Esophagus muscularis mucosa (tissue), 4 donors: ENCODE results near the gene EPHB2. TPM values are rescaled to one million over a fixed set of nuclear protein-coding genes. Genes with fewer than 3 reads are reported as not detected.

Source experiments
- DNase-seq: peaks from one replicate; pipeline ENCODE4 v3.0.0-alpha.2; 2017; ENCODE audit errors: extremely low spot score
- H3K27ac ChIP-seq, 4 donors: fragments of 200-600 bp; sonication (generic); replicated peaks in 1 of 4; 1 replicate in 3 of 4; 2 replicates in 1 of 4; pipeline ENCODE4 v1.5.1; 2016 to 2019; ENCODE audit warnings: mild to moderate bottlenecking in 1 of 4
- H3K27me3 ChIP-seq, 4 donors: fragments of 200-600 bp; sonication (generic); one replicate each; pipeline versions ENCODE4 v1.5.1 to v1.6.0; 2016 to 2019
- H3K36me3 ChIP-seq, 4 donors: fragments of 200-600 bp; sonication (generic); one replicate each; pipeline ENCODE4 v1.5.1; 2016 to 2019
- H3K4me1 ChIP-seq, 4 donors: fragments of 200-600 bp; sonication (generic); one replicate each; pipeline ENCODE4 v1.5.1; 2016 to 2019
- H3K4me3 ChIP-seq, 4 donors: fragments of 200-600 bp; sonication (generic); 1 replicate in 2 of 4; 2 replicates in 2 of 4; pipeline ENCODE4 v1.5.1; 2016 to 2019; ENCODE audit warnings: mild to moderate bottlenecking in 4 of 4, moderate library complexity in 1 of 4
- H3K9me3 ChIP-seq, 4 donors: fragments of 200-600 bp; sonication (generic); 1 replicate in 3 of 4; 2 replicates in 1 of 4; pipeline ENCODE4 v1.5.1; 2016 to 2019
- EP300 ChIP-seq: sonication (generic); formaldehyde crosslinking; IDR thresholded peaks from one replicate; pipeline ENCODE4 v1.6.1; 2017; ENCODE audit warnings: antibody characterized with exemption
- POLR2A ChIP-seq: fragments of 450-650 bp; IDR thresholded peaks from one replicate; pipeline ENCODE4 v1.6.1; 2017; ENCODE audit warnings: antibody characterized with exemption, moderate library complexity, mild to moderate bottlenecking, low read depth
- POLR2AphosphoS5 ChIP-seq, 2 donors: sonication (generic); formaldehyde crosslinking; IDR thresholded peaks; one replicate each; pipeline ENCODE4 v1.6.1; 2017; ENCODE audit warnings: antibody characterized with exemption in 2 of 2
- WGBS: methylation state at CpG from one replicate; pipeline ENCODE4 v1.1.5; 2018; 5-methylcytosine and 5-hydroxymethylcytosine counted together
- intact Hi-C: fragments of 100-400 bp; cut with DNase I; formaldehyde crosslinking; loops from one replicate; pipeline ENCODE4 v1.15.1; 2023
- total RNA-seq, 4 donors: library from RNA; depleted of rRNA; stranded (reverse); fragments of >200 nt; gene quantifications; one replicate each; pipeline versions ENCODE4 v1.1.0 to v1.2.1, GENCODE V29; 2016
- TF ChIP-seq, protein P1 (sequence below), 3 experiments: fragments of 200-600 bp in 2 of 3; fragments of 450-650 bp in 1 of 3; sonication (generic) in 2 of 3; IDR thresholded peaks; one replicate each; pipeline ENCODE4 v1.5.1; 2017 to 2019; ENCODE audit warnings: antibody characterized with exemption in 3 of 3, mild to moderate bottlenecking in 2 of 3, moderate library complexity in 1 of 3

Gene EPHB2
- total RNA-seq, 4 donors from 2014 or later, result 1.5 to 3.3 (median 1.9) TPM

DNA sequence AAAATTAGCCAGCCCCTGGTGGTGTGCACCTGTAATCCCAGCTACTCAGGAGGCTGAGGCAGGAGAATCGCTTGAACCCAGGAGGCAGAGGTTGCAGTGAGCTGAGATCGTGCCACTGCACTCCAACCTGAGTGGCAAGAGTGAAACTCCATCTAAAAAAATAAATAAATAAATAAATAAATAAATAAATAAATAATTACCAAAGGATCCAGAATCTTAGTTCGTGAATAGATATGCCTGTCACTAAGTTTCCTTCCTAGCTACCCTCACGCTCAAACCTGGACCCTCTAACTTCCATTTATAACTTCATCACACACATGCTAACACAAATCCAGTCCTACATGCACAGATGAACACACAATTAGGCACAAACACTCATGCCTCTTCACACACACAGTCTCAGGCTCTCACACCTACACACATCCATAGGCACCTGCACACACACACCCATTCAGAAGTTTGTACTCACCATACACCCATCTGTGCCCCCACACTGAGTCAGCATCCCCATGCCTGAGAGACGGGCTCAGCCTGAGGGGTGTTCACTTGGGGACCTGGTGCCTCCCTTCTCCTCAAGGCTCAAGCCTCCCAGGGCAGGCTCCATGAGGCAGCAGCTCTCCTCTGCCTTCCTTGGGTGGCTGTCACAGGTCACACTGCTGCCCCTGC lies 200.5 kb downstream of the EPHB2 start:
- H3K4me3 ChIP-seq, result no peak overlapping the region
- WGBS, result 92% methylated on average over 4 of the region's 5 CpGs
- no peak for TF ChIP-seq EP300
- no peak for TF ChIP-seq POLR2A
- no peak for TF ChIP-seq POLR2AphosphoS5 (IDR thresholded peaks at IDR 0.05)
- H3K36me3 ChIP-seq, result no peaks in the 10 kb centered on the region
- no peak for DNase-seq
- H3K9me3 ChIP-seq, result no peaks in the 10 kb centered on the region
- intact Hi-C loops, result no loop called here
- H3K4me1 ChIP-seq, result peaks cover 0 to 3% (median 0%) of the 10 kb centered on the region in 4 donors
- H3K27ac ChIP-seq, result no peak overlapping the region
- H3K27me3 ChIP-seq, result peaks cover 0 to 35% (median 0%) of the 10 kb centered on the region in 4 donors

DNA sequence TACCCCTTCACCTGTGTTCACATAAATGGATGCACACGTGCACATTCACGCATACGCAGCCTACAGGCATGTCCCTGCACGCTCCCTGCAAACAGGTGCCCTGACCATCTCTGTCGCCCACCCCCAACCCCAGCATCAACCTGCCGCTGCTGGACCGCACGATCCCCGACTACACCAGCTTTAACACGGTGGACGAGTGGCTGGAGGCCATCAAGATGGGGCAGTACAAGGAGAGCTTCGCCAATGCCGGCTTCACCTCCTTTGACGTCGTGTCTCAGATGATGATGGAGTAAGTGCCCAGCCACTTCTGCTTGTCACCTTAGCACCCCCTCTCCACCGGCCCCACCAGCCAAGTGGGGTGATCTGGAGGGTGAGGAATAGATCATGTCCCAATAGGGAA lies 201.7 kb downstream of the EPHB2 start:
- Histone ChIP-seq H3K4me3 (no peak overlapping the region), H3K36me3 (no peaks in the 10 kb centered on the region), H3K9me3 (no peaks in the 10 kb centered on the region), H3K4me1 (peaks cover 0 to 9% (median 0%) of the 10 kb centered on the region in 4 donors), H3K27ac (no peak overlapping the region), H3K27me3 (peaks cover 0 to 43% (median 0%) of the 10 kb centered on the region in 4 donors)
- DNase-seq, result no peak
- intact Hi-C loops, result no loop called here
- TF ChIP-seq POLR2A, result no peak
- TF ChIP-seq POLR2AphosphoS5 (IDR thresholded peaks at IDR 0.05), result no peak
- no peak for TF ChIP-seq EP300
- 91% methylated on average over 16 of the region's 16 CpGs for WGBS

DNA sequence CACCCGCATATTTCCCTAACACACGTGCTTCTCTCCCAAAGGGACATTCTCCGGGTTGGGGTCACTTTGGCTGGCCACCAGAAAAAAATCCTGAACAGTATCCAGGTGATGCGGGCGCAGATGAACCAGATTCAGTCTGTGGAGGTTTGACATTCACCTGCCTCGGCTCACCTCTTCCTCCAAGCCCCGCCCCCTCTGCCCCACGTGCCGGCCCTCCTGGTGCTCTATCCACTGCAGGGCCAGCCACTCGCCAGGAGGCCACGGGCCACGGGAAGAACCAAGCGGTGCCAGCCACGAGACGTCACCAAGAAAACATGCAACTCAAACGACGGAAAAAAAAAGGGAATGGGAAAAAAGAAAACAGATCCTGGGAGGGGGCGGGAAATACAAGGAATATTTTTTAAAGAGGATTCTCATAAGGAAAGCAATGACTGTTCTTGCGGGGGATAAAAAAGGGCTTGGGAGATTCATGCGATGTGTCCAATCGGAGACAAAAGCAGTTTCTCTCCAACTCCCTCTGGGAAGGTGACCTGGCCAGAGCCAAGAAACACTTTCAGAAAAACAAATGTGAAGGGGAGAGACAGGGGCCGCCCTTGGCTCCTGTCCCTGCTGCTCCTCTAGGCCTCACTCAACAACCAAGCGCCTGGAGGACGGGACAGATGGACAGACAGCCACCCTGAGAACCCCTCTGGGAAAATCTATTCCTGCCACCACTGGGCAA lies 202.9 kb downstream of the EPHB2 start:
- 83% methylated on average over 24 of the region's 24 CpGs for WGBS
- TF ChIP-seq POLR2AphosphoS5 (IDR thresholded peaks at IDR 0.05) (no peak), POLR2A (no peak)
- DNase-seq, result no peak
- H3K4me3 ChIP-seq, result no peak overlapping the region
- H3K27ac ChIP-seq, result no peak overlapping the region
- no peaks in the 10 kb centered on the region for H3K9me3 ChIP-seq
- intact Hi-C loops, result no loop called here
- peaks cover 0 to 43% (median 0%) of the 10 kb centered on the region in 4 donors for H3K27me3 ChIP-seq
- H3K4me1 ChIP-seq, result peaks cover 0 to 9% (median 0%) of the 10 kb centered on the region in 4 donors
- no peaks in the 10 kb centered on the region for H3K36me3 ChIP-seq

DNA sequence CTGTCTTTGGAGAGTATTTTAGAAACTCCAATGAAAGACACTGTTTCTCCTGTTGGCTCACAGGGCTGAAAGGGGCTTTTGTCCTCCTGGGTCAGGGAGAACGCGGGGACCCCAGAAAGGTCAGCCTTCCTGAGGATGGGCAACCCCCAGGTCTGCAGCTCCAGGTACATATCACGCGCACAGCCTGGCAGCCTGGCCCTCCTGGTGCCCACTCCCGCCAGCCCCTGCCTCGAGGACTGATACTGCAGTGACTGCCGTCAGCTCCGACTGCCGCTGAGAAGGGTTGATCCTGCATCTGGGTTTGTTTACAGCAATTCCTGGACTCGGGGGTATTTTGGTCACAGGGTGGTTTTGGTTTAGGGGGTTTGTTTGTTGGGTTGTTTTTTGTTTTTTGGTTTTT lies 203.5 kb downstream of the EPHB2 start:
- intact Hi-C loops, result no loop called here
- 86% methylated on average over 10 of the region's 10 CpGs for WGBS
- DNase-seq, result no peak
- Histone ChIP-seq H3K4me3 (no peak overlapping the region), H3K27me3 (peaks cover 0 to 43% (median 0%) of the 10 kb centered on the region in 4 donors), H3K4me1 (peaks cover 0 to 9% (median 0%) of the 10 kb centered on the region in 4 donors), H3K36me3 (no peaks in the 10 kb centered on the region), H3K9me3 (no peaks in the 10 kb centered on the region), H3K27ac (no peak overlapping the region)
- TF ChIP-seq POLR2AphosphoS5 (IDR thresholded peaks at IDR 0.05) (no peak), EP300 (no peak), POLR2A (no peak)
- TF ChIP-seq, protein P1, sequence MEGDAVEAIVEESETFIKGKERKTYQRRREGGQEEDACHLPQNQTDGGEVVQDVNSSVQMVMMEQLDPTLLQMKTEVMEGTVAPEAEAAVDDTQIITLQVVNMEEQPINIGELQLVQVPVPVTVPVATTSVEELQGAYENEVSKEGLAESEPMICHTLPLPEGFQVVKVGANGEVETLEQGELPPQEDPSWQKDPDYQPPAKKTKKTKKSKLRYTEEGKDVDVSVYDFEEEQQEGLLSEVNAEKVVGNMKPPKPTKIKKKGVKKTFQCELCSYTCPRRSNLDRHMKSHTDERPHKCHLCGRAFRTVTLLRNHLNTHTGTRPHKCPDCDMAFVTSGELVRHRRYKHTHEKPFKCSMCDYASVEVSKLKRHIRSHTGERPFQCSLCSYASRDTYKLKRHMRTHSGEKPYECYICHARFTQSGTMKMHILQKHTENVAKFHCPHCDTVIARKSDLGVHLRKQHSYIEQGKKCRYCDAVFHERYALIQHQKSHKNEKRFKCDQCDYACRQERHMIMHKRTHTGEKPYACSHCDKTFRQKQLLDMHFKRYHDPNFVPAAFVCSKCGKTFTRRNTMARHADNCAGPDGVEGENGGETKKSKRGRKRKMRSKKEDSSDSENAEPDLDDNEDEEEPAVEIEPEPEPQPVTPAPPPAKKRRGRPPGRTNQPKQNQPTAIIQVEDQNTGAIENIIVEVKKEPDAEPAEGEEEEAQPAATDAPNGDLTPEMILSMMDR (IDR thresholded peaks at IDR 0.05), result no peak

DNA sequence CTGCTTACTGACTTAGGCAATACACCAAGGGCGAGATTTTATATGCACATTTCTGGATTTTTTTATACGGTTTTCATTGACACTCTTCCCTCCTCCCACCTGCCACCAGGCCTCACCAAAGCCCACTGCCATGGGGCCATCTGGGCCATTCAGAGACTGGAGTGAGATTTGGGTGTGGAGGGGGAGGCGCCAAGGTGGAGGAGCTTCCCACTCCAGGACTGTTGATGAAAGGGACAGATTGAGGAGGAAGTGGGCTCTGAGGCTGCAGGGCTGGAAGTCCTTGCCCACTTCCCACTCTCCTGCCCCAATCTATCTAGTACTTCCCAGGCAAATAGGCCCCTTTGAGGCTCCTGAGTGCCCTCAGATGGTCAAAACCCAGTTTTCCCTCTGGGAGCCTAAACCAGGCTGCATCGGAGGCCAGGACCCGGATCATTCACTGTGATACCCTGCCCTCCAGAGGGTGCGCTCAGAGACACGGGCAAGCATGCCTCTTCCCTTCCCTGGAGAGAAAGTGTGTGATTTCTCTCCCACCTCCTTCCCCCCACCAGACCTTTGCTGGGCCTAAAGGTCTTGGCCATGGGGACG lies 204.1 kb downstream of the EPHB2 start:
- intact Hi-C loops, result no loop called here
- DNase-seq, result no peak
- 83% methylated on average over 8 of the region's 8 CpGs for WGBS
- H3K27me3 ChIP-seq, result peaks cover 0 to 37% (median 0%) of the 10 kb centered on the region in 4 donors
- no peaks in the 10 kb centered on the region for H3K9me3 ChIP-seq
- TF ChIP-seq POLR2A (no peak), POLR2AphosphoS5 (IDR thresholded peaks at IDR 0.05) (no peak), EP300 (no peak)
- TF ChIP-seq, protein P1 (IDR thresholded peaks at IDR 0.05), result no peak
- no peak overlapping the region for H3K4me3 ChIP-seq
- no peaks in the 10 kb centered on the region for H3K36me3 ChIP-seq
- H3K4me1 ChIP-seq, result peaks cover 0 to 9% (median 0%) of the 10 kb centered on the region in 4 donors
- H3K27ac ChIP-seq, result no peak overlapping the region

DNA sequence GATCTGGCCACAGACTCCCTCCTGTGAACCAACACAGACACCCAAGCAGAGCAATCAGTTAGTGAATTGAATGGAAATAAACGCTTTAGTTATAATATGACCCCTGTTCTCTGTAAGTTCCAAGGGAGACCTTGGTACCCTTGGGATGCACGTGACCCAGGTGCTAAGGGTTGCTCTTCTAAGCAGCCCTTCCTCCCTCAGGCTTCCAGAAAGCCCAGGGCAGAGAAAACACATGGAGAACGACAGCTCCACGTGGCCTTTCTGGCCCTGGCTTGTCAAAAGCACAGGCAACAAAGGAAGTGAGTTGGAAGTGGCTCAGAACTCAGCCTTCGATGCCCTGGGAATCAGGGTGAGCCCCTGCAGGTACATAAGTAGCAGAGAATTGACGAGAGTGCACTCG lies 204.6 kb downstream of the EPHB2 start:
- H3K36me3 ChIP-seq, result no peaks in the 10 kb centered on the region
- H3K27ac ChIP-seq, result no peak overlapping the region
- H3K9me3 ChIP-seq, result no peaks in the 10 kb centered on the region
- WGBS, result 84% methylated on average over 7 of the region's 7 CpGs
- no peak for DNase-seq
- no peak overlapping the region for H3K4me3 ChIP-seq
- H3K27me3 ChIP-seq, result peaks cover 0 to 32% (median 0%) of the 10 kb centered on the region in 4 donors
- peaks cover 0 to 12% (median 3%) of the 10 kb centered on the region in 4 donors for H3K4me1 ChIP-seq
- intact Hi-C loops, result no loop called here
- TF ChIP-seq EP300 (no peak), POLR2A (no peak), POLR2AphosphoS5 (IDR thresholded peaks at IDR 0.05) (no peak)
- TF ChIP-seq, protein P1 (IDR thresholded peaks at IDR 0.05), result no peak
